DMS153 treated with DMSO at 0.1 percent for 48 hours (cell line): ENCODE data around the gene KRT17.
"Not testable (repeated sequence)": the region's sequence is repeated elsewhere in the genome, so short reads cannot be mapped to it uniquely, and the experiment has no call there.

Experiments
- DNase-seq: peaks from one replicate; lab custom pipeline; 2025; ENCODE audit not compliant: unreplicated experiment; lab: John Stamatoyannopoulos, UW

The KRT17 gene

GRCh38 chr17:41600318-41600717 is 24.1 kb downstream of the KRT17 start:
- no peak for DNase-seq

DNA sequence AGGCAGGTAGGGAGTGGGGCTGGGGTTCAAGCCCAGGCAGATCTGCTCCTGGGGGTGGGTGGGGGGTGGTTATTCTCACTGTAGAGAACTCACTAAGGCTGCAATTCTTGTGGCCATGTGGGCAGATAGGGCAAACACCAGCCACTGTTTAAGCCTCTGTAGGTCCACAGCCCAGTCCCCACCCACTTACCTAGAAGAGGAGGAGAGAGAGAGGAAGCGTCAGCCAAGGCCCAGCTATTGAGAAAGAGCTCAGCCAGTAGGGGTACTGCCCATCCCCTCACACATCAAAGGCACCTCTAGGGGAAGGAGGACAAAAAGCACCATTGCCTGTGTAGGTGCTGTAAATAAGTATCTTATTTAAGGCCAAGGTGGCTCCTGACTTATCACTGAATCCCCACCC is 24.7 kb downstream of the KRT17 start:
- DNase-seq, result no peak

- no peak for DNase-seq
Measured at GRCh38 chr17:41595585-41595984, 28.8 kb downstream of the KRT17 start.

- no peak for DNase-seq
Measured at GRCh38 chr17:41594363-41594915, 29.9 kb downstream of the KRT17 start.

- DNase-seq, result no peak
Measured at GRCh38 chr17:41593306-41593981, 30.9 kb downstream of the KRT17 start.

GRCh38 chr17:41592601-41593305 is 31.6 kb downstream of the KRT17 start:
- DNase-seq, result no peak

- no peak for DNase-seq
Measured at GRCh38 chr17:41589301-41589700, 35.1 kb downstream of the KRT17 start.

- DNase-seq, result no peak
Measured at GRCh38 chr17:41588126-41588810, 36.1 kb downstream of the KRT17 start.

- no peak for DNase-seq
Measured at GRCh38 chr17:41586863-41587495, 37.4 kb downstream of the KRT17 start, which contains the start of gene KRT14. Gene KRT14, minus strand, starts transcription at chr17:41586895. Its CDS starts 61 bp downstream, at chr17:41586834.

DNA sequence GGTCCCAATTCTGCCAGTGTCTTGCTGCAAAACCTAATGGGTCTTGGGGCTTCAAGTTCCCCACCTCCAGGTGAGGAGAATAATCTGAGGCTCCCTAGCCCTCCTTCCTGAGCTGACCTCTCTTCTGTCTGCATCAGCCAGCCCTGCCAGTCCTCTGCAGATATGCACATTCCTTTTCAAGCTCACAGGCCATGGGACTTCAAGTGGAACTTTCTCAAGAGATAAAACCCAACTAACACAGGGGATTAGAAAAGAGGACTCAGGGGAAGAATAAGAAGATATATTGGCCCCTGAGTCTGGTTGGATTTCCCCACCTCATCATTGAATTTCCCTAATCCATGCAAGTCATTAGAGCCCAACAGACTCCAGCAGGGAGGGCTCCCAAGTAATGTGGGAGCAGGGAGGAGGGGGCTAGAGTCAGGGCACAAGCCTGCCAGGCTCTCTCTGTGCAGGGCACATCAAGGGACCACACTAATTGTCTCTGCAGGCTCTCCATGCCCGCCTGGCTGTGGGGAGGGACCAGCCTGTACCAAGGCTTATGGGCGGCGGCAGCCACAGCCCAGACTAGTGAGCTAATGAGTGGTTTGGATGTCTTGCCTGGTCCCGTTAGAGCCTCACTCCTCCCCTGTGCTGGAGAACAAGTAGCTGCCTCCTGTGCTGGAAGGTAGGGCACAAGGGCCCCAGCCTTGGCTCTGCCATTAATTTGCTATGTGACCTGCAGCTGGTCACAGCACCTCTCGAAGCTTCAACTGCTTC is 38.9 kb downstream of the KRT17 start:
- no peak for DNase-seq

DNA sequence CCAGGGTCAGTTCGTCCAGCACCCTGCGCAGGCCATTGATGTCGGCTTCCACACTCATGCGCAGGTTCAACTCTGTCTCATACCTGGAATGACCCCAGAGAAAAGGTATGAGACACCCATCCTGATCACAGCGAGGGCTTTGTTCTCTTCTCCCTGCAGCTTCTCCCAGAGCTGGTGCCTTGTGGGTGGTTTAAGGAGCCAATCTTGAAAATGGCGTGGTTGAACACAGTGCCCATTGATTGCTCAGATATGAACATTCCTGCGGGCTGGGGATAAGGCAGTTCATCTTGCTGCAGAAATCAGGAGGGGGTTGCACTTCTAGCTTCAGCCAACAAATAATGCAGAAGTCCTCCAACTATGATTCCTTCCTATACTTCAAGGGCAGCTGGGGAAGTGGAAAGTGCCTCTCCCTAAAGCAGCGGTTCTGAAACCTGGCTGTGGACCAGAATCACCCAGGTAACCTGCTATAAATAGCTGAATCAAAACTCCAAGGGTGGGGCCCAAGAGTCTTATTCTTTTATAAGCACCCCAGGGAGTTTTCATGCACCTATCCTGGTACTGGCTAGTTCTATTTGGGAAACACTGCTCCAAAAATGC is 39.9 kb downstream of the KRT17 start:
- not testable (repeated sequence) for DNase-seq

DNA sequence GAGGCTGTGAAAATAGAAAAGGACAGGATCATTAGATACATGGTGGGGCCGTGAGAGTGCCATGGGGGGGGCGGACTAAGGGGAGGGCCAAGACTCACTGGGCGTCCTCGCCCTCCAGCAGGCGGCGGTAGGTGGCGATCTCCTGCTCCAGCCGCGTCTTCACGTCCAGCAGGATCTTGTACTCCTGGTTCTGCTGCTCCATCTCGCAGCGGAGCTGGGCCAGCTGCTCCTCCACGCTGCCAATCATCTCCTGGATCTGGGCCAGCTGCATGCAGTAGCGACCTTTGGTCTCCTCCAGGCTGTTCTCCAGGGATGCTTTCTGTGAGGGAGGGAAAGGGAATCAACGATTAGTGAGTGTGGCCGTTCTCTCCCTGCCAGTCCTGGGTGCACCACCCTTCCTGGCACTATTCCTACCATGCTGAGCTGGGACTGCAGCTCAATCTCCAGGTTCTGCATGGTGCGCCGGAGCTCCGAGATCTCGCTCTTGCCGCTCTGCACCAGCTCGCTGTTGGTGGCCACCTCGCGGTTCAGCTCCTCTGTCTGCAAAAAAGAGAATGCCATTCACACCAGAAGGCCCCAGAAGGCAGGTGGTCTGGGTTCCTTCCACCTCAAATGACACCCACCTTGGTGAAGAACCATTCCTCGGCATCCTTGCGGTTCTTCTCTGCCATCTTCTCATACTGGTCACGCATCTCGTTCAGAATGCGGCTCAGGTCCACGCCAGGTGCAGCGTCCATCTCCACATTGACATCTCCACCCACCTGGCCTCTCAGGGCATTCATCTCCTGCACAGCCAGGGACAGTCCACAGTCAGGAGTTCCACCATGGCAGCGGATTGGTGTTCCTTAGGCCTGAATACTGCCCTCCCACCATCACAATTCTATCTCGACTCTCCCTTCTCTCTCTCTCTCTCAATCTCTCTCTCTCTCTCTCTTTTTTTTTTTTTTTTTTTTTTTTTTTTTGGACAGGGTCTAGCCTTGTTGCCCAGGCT is 40.9 kb downstream of the KRT17 start:
- no peak for DNase-seq

GRCh38 chr17:41582061-41582968 is 42.1 kb downstream of the KRT17 start:
- DNase-seq, result not testable (repeated sequence)

DNA sequence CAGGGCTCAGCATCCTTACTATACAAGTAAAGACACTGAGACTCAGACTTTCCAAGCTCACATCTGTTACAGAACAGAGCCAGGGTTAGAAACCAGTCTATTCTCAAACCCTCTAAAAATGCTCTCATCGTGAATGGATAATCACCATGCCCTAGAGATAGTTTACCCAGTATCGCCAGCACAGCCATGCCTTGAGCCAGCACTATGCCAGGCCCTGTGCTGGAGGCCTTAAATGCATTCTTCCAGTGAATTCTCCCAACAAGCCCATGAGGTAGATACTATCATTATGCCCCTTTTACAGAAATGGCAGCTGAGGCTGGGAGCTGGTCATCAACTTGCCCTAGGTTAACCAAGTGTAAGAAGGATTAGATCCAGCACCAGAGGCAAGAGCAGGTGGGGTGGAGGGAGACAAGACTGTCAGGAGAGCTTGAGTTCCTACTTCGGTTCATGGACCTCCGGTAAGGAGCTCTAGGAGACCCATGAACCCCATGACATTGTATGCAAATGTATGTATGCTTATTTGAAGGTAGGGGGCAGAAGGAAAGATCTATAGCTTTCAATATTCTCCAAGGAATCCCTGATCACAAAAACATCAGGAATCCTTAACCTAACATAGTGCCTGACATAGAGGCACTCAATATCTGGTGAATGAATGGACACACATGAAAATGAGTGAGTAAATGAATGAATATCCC is 42.9 kb downstream of the KRT17 start:
- no peak for DNase-seq

- DNase-seq, result no peak
Measured at GRCh38 chr17:41580687-41581365, 43.5 kb downstream of the KRT17 start.

GRCh38 chr17:41580244-41580575 is 44.2 kb downstream of the KRT17 start:
- DNase-seq, result no peak
